ENCODE measurements around the gene KLHL13. TPM values are rescaled to one million over a fixed set of nuclear protein-coding genes. Genes with fewer than 3 reads are reported as not detected.
"Not testable (repeated sequence)": the region's sequence is repeated elsewhere in the genome, so short reads cannot be mapped to it uniquely, and the experiment has no call there.

KLHL13 gene
- under 1 TPM; 0.09 to 0.30 TPM for total RNA-seq

- Mint-ChIP-seq H3K9me3 (ENCODE audit: low read depth) (no peaks in the 10 kb centered on the region), H3K27ac (no peak within 1 kb of the TSS), H3K4me3 (peak within 1 kb of the TSS; percentile 48), H3K36me3 (no peaks in the 10 kb centered on the region), H3K4me1 (peaks cover 5% of the 10 kb centered on the region), H3K27me3 (peaks cover 29% of the 10 kb centered on the region)
- ATAC-seq (no peak), DNase-seq (no peak)
- CTCF ChIA-PET = no interaction called here
These were observed at the start of gene KLHL13 for GRCh38 chrX:118116713-118117550. KLHL13 (minus strand) TSS chrX:118116810; CDS start chrX:118028473, 88,337 bp downstream.

GRCh38 chrX:118164138-118164537 is 47.5 kb upstream of the KLHL13 start:
- no peaks in the 10 kb centered on the region for H3K9me3 Mint-ChIP-seq (ENCODE audit: low read depth)
- ATAC-seq (no peak), DNase-seq (no peak)
- no peaks in the 10 kb centered on the region for H3K27me3 Mint-ChIP-seq
- CTCF ChIA-PET = no interaction called here
- H3K4me3 Mint-ChIP-seq = no peak overlapping the region
- H3K4me1 Mint-ChIP-seq = no peaks in the 10 kb centered on the region
- no peaks in the 10 kb centered on the region for H3K36me3 Mint-ChIP-seq
- no peak overlapping the region for H3K27ac Mint-ChIP-seq

- Mint-ChIP-seq H3K4me1 (no peaks in the 10 kb centered on the region), H3K27ac (no peak overlapping the region), H3K9me3 (ENCODE audit: low read depth) (no peaks in the 10 kb centered on the region), H3K36me3 (no peaks in the 10 kb centered on the region), H3K4me3 (no peak overlapping the region), H3K27me3 (no peaks in the 10 kb centered on the region)
- no peak for ATAC-seq
- DNase-seq = no peak
- CTCF ChIA-PET = no interaction called here
These were observed 40.5 kb upstream of the KLHL13 start for GRCh38 chrX:118156953-118157608.

GRCh38 chrX:118156254-118156952 is 39.8 kb upstream of the KLHL13 start:
- ATAC-seq (no peak), DNase-seq (no peak)
- CTCF ChIA-PET = no interaction called here
- Mint-ChIP-seq H3K27me3 (no peaks in the 10 kb centered on the region), H3K9me3 (ENCODE audit: low read depth) (no peaks in the 10 kb centered on the region), H3K4me1 (no peaks in the 10 kb centered on the region), H3K4me3 (no peak overlapping the region), H3K36me3 (no peaks in the 10 kb centered on the region), H3K27ac (no peak overlapping the region)

GRCh38 chrX:118153270-118153669 is 36.7 kb upstream of the KLHL13 start:
- no peak overlapping the region for H3K27ac Mint-ChIP-seq

GRCh38 chrX:118152721-118153120 is 36.1 kb upstream of the KLHL13 start:
- H3K4me1 Mint-ChIP-seq = no peaks in the 10 kb centered on the region
- no peaks in the 10 kb centered on the region for H3K27me3 Mint-ChIP-seq
- CTCF ChIA-PET = no interaction called here
- no peak overlapping the region for H3K4me3 Mint-ChIP-seq
- no peak for ATAC-seq
- no peak for DNase-seq
- no peaks in the 10 kb centered on the region for H3K9me3 Mint-ChIP-seq (ENCODE audit: low read depth)
- no peaks in the 10 kb centered on the region for H3K36me3 Mint-ChIP-seq
- no peak overlapping the region for H3K27ac Mint-ChIP-seq

More at GRCh38 chrX:118153270-118153669, 36.7 kb upstream of the KLHL13 start:
- ATAC-seq (no peak), DNase-seq (no peak)
- Mint-ChIP-seq H3K4me1 (no peaks in the 10 kb centered on the region), H3K4me3 (no peak overlapping the region), H3K9me3 (ENCODE audit: low read depth) (no peaks in the 10 kb centered on the region), H3K27me3 (no peaks in the 10 kb centered on the region), H3K36me3 (no peaks in the 10 kb centered on the region)
- CTCF ChIA-PET = no interaction called here

GRCh38 chrX:118148737-118149136 is 32.1 kb upstream of the KLHL13 start:
- no peak for ATAC-seq
- no peak for DNase-seq
- Mint-ChIP-seq H3K4me1 (no peaks in the 10 kb centered on the region), H3K9me3 (ENCODE audit: low read depth) (no peaks in the 10 kb centered on the region), H3K4me3 (no peak overlapping the region), H3K27me3 (no peaks in the 10 kb centered on the region), H3K36me3 (no peaks in the 10 kb centered on the region), H3K27ac (no peak overlapping the region)
- CTCF ChIA-PET = no interaction called here

- H3K9me3 Mint-ChIP-seq (ENCODE audit: low read depth); ATAC-seq; H3K27me3 Mint-ChIP-seq; H3K4me3 Mint-ChIP-seq; H3K4me1 Mint-ChIP-seq; H3K36me3 Mint-ChIP-seq; CTCF ChIA-PET; H3K27ac Mint-ChIP-seq; DNase-seq: not testable (repeated sequence)
These were observed 31.2 kb upstream of the KLHL13 start for GRCh38 chrX:118147771-118148170.

- no peaks in the 10 kb centered on the region for H3K4me1 Mint-ChIP-seq
- H3K27ac Mint-ChIP-seq = no peak overlapping the region
- DNase-seq (no peak), ATAC-seq (no peak)
- no peaks in the 10 kb centered on the region for H3K27me3 Mint-ChIP-seq
- H3K9me3 Mint-ChIP-seq (ENCODE audit: low read depth) = no peaks in the 10 kb centered on the region
- CTCF ChIA-PET = no interaction called here
- no peak overlapping the region for H3K4me3 Mint-ChIP-seq
- no peaks in the 10 kb centered on the region for H3K36me3 Mint-ChIP-seq
These were observed 27.0 kb upstream of the KLHL13 start for GRCh38 chrX:118143578-118143977.

GRCh38 chrX:118131336-118131735 is 14.7 kb upstream of the KLHL13 start:
- no peak for DNase-seq
- Mint-ChIP-seq H3K4me3 (no peak overlapping the region), H3K9me3 (ENCODE audit: low read depth) (no peaks in the 10 kb centered on the region), H3K36me3 (no peaks in the 10 kb centered on the region), H3K4me1 (no peaks in the 10 kb centered on the region), H3K27ac (no peak overlapping the region), H3K27me3 (no peaks in the 10 kb centered on the region)
- CTCF ChIA-PET = no interaction called here
- ATAC-seq = no peak

GRCh38 chrX:118129681-118130080 is 13.1 kb upstream of the KLHL13 start:
- ATAC-seq = no peak
- Mint-ChIP-seq H3K27ac (no peak overlapping the region), H3K36me3 (no peaks in the 10 kb centered on the region), H3K27me3 (no peaks in the 10 kb centered on the region), H3K4me1 (no peaks in the 10 kb centered on the region), H3K4me3 (no peak overlapping the region), H3K9me3 (ENCODE audit: low read depth) (no peaks in the 10 kb centered on the region)
- no peak for DNase-seq
- CTCF ChIA-PET = no interaction called here

- Mint-ChIP-seq H3K36me3 (no peaks in the 10 kb centered on the region), H3K4me1 (no peaks in the 10 kb centered on the region), H3K27me3 (no peaks in the 10 kb centered on the region), H3K9me3 (ENCODE audit: low read depth) (no peaks in the 10 kb centered on the region), H3K4me3 (no peak overlapping the region), H3K27ac (no peak overlapping the region)
- ATAC-seq = no peak
- no peak for DNase-seq
- CTCF ChIA-PET = no interaction called here
These were observed 12.1 kb upstream of the KLHL13 start for GRCh38 chrX:118128724-118129123.

- no peaks in the 10 kb centered on the region for H3K27me3 Mint-ChIP-seq
These were observed 9.7 kb upstream of the KLHL13 start for GRCh38 chrX:118126286-118126685.

GRCh38 chrX:118124243-118124642 is 7.6 kb upstream of the KLHL13 start:
- H3K27me3 Mint-ChIP-seq; H3K27ac Mint-ChIP-seq; CTCF ChIA-PET; ATAC-seq; DNase-seq; H3K4me1 Mint-ChIP-seq; H3K36me3 Mint-ChIP-seq; H3K9me3 Mint-ChIP-seq (ENCODE audit: low read depth); H3K4me3 Mint-ChIP-seq: not testable (repeated sequence)

More at GRCh38 chrX:118126286-118126685, 9.7 kb upstream of the KLHL13 start:
- DNase-seq = no peak
- Mint-ChIP-seq H3K9me3 (ENCODE audit: low read depth) (no peaks in the 10 kb centered on the region), H3K4me3 (no peak overlapping the region), H3K36me3 (no peaks in the 10 kb centered on the region), H3K4me1 (no peaks in the 10 kb centered on the region), H3K27ac (no peak overlapping the region)
- no peak for ATAC-seq
- CTCF ChIA-PET = no interaction called here
